Measurements from ENCODE around the gene MAGEB16. TPM values are rescaled to one million over a fixed set of nuclear protein-coding genes. Genes with fewer than 3 reads are reported as not detected.

MAGEB16 gene
- not detected for total RNA-seq

DNA sequence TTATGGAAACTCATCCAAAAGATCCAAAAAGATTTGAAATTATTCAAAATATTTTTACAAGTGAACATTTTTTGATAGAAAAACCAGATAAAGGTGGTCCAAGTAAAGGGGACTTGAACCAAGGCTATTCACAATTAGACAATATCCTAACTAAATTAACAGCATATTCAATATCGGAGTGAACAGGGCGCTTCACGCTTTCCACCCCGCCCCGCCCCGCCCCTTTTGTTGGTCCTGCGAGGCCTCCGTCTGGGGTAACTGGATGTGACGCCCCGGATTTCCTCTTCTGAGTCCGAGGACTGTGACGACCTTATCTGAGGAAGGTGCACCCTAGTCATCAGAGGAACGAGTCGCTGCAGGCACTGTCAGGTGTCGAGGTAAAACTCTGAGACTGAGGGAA, at the start of gene MAGEB16:
Gene MAGEB16, plus strand, starts transcription at position 301 of the 400 bp plus-strand sequence. CDS start 3,855 bp downstream, outside the sequence.
- no peak for ATAC-seq
- no peaks in the 10 kb centered on the region for H3K27me3 Mint-ChIP-seq
- no peak within 1 kb of the TSS for H3K4me3 Mint-ChIP-seq
- no peak for DNase-seq (ENCODE audit: low spot score)
- H3K4me1 Mint-ChIP-seq (ENCODE audit: low read depth in 2 of 2): no peaks in the 10 kb centered on the region
- no peaks in the 10 kb centered on the region for H3K36me3 Mint-ChIP-seq
- no peak within 1 kb of the TSS for H3K27ac Mint-ChIP-seq
- H3K9me3 Mint-ChIP-seq: no peaks in the 10 kb centered on the region

DNA sequence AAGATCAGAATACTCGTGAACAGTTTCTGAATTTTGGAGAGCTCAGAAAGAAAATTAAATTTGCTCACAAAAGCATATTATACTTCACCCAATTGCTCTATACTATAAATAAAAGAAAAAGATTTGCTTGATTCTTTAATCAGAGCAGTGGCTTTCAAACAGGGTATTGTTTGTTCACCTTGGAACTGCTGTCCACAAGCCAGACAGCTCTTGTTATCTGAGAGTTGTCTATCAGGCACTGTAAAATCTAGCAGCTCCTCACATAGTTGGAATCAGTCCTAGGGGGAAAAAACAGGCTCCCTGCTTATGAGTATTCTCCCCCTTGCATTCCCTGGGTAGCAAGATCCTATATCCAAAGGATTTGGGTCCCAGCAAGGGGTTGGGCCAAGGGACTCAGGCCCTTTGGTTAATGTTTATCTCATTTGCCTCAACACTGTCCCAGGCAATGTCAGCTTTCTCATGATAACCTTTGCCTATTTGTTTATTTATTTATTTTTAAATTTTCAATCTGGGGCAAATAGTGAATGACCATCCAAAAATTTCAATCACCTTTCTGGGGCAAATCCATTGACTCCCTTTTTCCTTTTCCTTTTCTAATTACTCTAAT, 24.1 kb upstream of the MAGEB16 start:
- H3K27me3 Mint-ChIP-seq: no peaks in the 10 kb centered on the region
- no peaks in the 10 kb centered on the region for H3K4me1 Mint-ChIP-seq (ENCODE audit: low read depth in 2 of 2)
- H3K4me3 Mint-ChIP-seq: no peak overlapping the region
- no peaks in the 10 kb centered on the region for H3K9me3 Mint-ChIP-seq
- H3K27ac Mint-ChIP-seq: no peak overlapping the region
- H3K36me3 Mint-ChIP-seq: no peaks in the 10 kb centered on the region
- DNase-seq (ENCODE audit: low spot score) (no peak), ATAC-seq (no peak)

DNA sequence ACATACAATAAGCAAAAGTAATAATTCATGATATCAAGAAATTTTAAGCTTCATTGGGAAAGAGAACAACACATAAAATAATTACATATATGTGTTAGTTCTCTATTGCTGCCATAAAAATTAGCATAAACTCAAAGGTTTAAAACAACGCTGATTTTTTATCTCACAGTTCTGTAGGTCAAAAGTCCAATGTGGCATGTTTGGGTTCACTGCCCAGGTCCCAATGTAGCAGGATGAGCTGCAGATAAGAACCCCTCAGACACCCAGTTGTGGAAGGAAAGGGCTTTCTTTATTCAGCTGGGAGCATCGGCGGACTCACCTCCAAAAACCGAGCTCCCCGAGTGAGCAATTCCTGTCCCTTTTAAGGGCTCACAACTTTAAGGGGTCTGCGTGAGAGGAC, 13.1 kb upstream of the MAGEB16 start:
- no peaks in the 10 kb centered on the region for H3K4me1 Mint-ChIP-seq (ENCODE audit: low read depth in 2 of 2)
- H3K4me3 Mint-ChIP-seq: no peak overlapping the region
- H3K9me3 Mint-ChIP-seq: no peaks in the 10 kb centered on the region
- no peaks in the 10 kb centered on the region for H3K27me3 Mint-ChIP-seq
- no peak for ATAC-seq
- H3K36me3 Mint-ChIP-seq: no peaks in the 10 kb centered on the region
- H3K27ac Mint-ChIP-seq: no peak overlapping the region
- DNase-seq (ENCODE audit: low spot score): no peak

DNA sequence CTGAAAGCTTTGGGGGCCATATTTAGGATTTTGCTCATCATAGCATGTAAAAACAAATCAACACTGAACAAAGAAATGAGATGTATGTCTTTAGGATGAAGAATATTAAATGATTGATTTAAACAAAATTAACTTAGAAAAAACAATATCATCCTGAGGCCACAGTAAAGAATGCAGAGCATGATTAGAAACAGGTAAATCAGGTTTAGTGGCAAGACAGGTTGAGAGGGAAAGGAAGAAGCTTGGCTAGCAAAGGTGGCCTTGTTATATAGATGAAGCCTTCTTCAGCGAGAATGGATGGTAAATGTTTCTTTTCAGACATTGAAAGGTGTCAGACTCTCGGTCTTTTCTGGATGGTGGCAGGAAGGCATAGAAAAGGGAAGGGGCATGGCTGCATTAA, 11.9 kb upstream of the MAGEB16 start:
- no peaks in the 10 kb centered on the region for H3K27me3 Mint-ChIP-seq
- DNase-seq (ENCODE audit: low spot score) (no peak), ATAC-seq (no peak)
- H3K9me3 Mint-ChIP-seq: no peaks in the 10 kb centered on the region
- H3K27ac Mint-ChIP-seq: no peak overlapping the region
- no peaks in the 10 kb centered on the region for H3K36me3 Mint-ChIP-seq
- H3K4me3 Mint-ChIP-seq: no peak overlapping the region
- H3K4me1 Mint-ChIP-seq (ENCODE audit: low read depth in 2 of 2): no peaks in the 10 kb centered on the region

DNA sequence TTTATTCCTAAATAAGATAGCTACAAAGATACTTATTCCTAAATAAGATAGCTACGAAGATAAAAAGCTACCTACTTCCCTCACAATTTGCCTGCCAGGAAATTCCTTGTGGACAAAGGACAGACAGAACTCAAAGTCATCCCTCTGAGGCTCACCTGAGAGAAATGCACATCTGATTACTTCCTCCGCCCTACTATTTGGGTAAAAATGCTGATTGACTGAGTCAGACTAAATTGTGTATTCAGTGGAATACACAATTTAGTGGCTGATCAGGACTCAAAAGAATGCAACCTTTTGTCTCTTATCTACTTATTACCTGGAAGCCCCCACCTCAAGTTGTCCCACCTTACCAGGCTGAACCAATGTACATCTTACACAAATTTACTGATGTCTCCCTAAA, 10.3 kb upstream of the MAGEB16 start:
- H3K4me3 Mint-ChIP-seq: no peak overlapping the region
- ATAC-seq: no peak
- H3K27me3 Mint-ChIP-seq: no peaks in the 10 kb centered on the region
- H3K36me3 Mint-ChIP-seq: no peaks in the 10 kb centered on the region
- DNase-seq (ENCODE audit: low spot score): no peak
- no peaks in the 10 kb centered on the region for H3K4me1 Mint-ChIP-seq (ENCODE audit: low read depth in 2 of 2)
- H3K27ac Mint-ChIP-seq: no peak overlapping the region
- no peaks in the 10 kb centered on the region for H3K9me3 Mint-ChIP-seq

DNA sequence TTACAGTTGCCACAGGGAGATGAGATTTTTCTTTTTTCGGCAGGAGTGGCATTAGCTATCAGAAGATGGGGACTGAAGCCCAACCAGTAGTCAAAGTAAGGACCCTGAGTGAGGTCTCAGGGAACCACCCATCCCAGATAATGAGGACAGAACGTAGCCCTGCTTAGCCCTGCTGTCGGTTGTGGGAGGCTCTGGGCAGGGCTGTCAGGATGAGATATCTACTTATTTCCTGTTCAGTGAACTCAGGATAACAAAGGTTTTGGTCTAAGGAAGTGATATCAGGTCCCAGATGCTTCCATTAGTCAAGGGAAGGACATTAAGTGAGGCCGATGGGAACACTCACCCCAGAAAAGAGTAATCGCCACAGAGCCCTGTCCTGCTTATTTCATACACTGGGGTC, 2.3 kb downstream of the MAGEB16 start:
- Mint-ChIP-seq H3K27ac (no peak overlapping the region), H3K36me3 (no peaks in the 10 kb centered on the region), H3K9me3 (peaks cover 2% of the 10 kb centered on the region), H3K27me3 (no peaks in the 10 kb centered on the region), H3K4me1 (ENCODE audit: low read depth in 2 of 2) (no peaks in the 10 kb centered on the region), H3K4me3 (no peak overlapping the region)
- DNase-seq (ENCODE audit: low spot score) (no peak), ATAC-seq (no peak)

DNA sequence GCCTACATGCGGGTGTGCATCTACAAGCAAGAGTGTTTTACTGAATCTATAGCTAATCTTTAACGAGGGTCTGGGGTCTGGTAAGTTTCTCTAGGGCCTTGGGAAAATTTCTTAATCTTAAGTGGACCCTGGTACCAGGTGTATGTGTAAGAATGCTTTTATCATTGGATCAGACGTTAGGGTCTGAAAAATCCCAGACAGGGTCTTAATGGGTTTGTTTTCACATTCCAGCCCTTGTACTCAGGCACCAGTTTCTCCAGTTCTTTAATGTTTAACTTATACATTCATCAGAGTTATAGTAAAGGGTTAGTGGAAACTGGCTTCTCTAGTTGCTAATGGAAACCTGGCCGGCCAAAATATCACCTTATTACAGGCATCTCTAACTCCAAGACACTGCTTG, 11.6 kb downstream of the MAGEB16 start:
- peaks cover 13% of the 10 kb centered on the region for H3K9me3 Mint-ChIP-seq
- H3K4me1 Mint-ChIP-seq (ENCODE audit: low read depth in 2 of 2): no peaks in the 10 kb centered on the region
- no peaks in the 10 kb centered on the region for H3K36me3 Mint-ChIP-seq
- ATAC-seq (no peak), DNase-seq (ENCODE audit: low spot score) (no peak)
- no peaks in the 10 kb centered on the region for H3K27me3 Mint-ChIP-seq
- no peak overlapping the region for H3K27ac Mint-ChIP-seq
- no peak overlapping the region for H3K4me3 Mint-ChIP-seq

DNA sequence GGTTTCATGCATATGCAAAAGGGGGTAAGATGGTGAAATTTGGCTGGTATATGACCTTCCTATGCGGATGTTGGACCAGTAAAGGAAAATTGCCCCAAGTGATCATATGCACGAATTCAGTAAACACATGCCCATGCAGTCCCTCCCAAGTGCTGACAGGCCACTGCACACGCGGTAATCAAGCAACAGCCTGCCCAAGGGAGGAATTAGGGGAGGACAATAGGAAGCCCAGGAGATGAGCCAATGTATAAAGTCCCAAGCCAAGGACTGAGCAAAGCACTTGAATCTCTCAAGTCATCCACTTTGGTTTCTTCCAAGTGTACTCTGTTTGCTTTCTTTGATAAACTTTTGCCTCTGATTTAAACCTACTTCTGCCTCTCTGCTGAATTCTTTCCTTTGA, 21.1 kb downstream of the MAGEB16 start:
- peaks cover 0 to 2% of the 10 kb centered on the region in 2 donors for H3K27me3 Mint-ChIP-seq
- peaks cover 3% of the 10 kb centered on the region for H3K9me3 Mint-ChIP-seq
- H3K27ac Mint-ChIP-seq: no peak overlapping the region
- no peaks in the 10 kb centered on the region for H3K36me3 Mint-ChIP-seq
- no peaks in the 10 kb centered on the region for H3K4me1 Mint-ChIP-seq (ENCODE audit: low read depth in 2 of 2)
- no peak for ATAC-seq
- H3K4me3 Mint-ChIP-seq: no peak overlapping the region
- no peak for DNase-seq (ENCODE audit: low spot score)

DNA sequence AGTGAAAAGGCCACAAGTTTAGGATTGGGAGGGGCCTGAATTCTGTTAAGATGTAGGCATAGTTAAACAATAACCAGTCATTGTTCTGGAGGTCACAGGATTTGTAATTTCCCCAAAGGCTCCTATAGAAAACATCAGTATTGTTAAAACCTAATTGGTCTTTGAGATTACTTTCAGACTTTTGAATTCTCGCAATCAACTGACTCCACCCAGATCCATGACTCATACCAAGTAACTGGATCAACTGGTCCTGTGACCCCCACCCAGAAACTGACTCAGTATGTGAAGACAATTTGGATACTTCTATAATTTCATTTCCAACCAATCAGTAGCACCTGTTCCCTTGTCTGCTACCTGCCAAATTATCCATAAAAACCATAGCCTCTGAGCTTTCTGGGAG, 28.4 kb downstream of the MAGEB16 start:
- peaks cover 8% of the 10 kb centered on the region for H3K9me3 Mint-ChIP-seq
- DNase-seq (ENCODE audit: low spot score): no peak
- H3K36me3 Mint-ChIP-seq: peaks cover under 1% of the 10 kb centered on the region
- ATAC-seq: no peak
- no peak overlapping the region for H3K27ac Mint-ChIP-seq
- peaks cover 0 to 2% of the 10 kb centered on the region in 2 donors for H3K27me3 Mint-ChIP-seq
- H3K4me1 Mint-ChIP-seq (ENCODE audit: low read depth in 2 of 2): no peaks in the 10 kb centered on the region
- H3K4me3 Mint-ChIP-seq: no peak overlapping the region

DNA sequence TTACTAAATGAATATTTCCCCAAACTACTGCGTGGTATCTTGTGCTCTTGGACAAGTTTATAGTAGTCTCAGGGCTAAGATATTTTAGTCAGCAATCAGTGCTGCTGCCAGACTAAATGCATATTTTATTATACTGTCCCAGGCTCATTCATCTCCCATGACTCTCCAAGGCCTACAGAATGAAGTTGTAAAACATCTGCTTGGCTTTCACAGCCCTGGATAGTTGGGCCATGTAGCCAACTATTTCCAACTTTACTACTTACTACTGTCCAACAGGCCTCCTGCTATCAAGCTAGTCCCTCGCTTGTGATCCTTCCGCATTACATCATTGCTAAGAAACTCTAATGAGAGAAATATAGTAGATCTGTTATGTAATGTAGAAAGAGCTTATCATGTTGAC, 31.4 kb downstream of the MAGEB16 start:
- ATAC-seq: no peak
- Mint-ChIP-seq H3K27ac (no peak overlapping the region), H3K4me3 (no peak overlapping the region), H3K27me3 (no peaks in the 10 kb centered on the region), H3K36me3 (peaks cover 8% of the 10 kb centered on the region), H3K4me1 (ENCODE audit: low read depth in 2 of 2) (no peaks in the 10 kb centered on the region), H3K9me3 (peaks cover 5% of the 10 kb centered on the region)
- DNase-seq (ENCODE audit: low spot score): no peak

DNA sequence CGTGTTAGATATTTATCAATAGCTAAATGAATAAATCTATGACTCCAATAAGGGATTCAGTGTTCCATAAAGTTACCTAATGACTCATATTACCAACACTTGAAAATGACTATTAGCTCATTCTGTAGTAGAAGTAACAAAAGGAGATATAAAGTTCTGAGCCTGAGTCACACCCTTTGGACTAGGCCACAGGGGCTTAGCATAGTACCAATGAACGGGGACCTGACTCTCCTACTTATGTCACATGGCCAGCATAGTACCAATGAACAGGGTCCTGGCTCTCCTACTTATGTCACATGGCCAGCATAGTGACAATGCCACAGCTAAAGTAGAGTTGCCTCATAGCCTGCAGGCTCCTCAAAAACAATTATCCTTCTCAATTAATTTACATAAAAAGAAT, 43.7 kb downstream of the MAGEB16 start:
- H3K27me3 Mint-ChIP-seq: no peaks in the 10 kb centered on the region
- ATAC-seq (no peak), DNase-seq (ENCODE audit: low spot score) (no peak)
- H3K9me3 Mint-ChIP-seq: peaks cover 5% of the 10 kb centered on the region
- no peak overlapping the region for H3K4me3 Mint-ChIP-seq
- no peak overlapping the region for H3K27ac Mint-ChIP-seq
- H3K4me1 Mint-ChIP-seq (ENCODE audit: low read depth in 2 of 2): no peaks in the 10 kb centered on the region
- no peaks in the 10 kb centered on the region for H3K36me3 Mint-ChIP-seq

DNA sequence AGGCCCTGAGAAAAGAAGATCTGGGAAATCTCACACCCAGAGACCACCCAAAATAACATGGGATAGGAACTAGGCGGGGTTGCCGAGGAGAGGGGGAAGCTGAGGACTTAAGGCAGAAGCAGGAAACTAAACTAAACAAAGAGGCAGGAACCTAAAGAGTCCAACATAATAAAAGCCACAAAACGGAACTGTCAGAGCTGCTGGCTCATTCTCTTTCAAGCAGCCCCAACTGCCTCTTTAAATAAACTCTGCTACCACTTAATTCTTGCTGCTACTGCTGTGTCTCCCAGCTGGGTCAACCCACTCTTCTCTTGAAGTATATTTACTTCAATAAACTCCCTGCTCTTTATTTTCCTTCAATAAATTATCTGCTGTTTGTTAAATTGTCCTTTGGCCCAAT, 44.5 kb downstream of the MAGEB16 start:
- no peak for ATAC-seq
- Mint-ChIP-seq H3K9me3 (peaks cover 5% of the 10 kb centered on the region), H3K4me1 (ENCODE audit: low read depth in 2 of 2) (no peaks in the 10 kb centered on the region), H3K4me3 (no peak overlapping the region), H3K36me3 (no peaks in the 10 kb centered on the region), H3K27ac (no peak overlapping the region), H3K27me3 (no peaks in the 10 kb centered on the region)
- no peak for DNase-seq (ENCODE audit: low spot score)

DNA sequence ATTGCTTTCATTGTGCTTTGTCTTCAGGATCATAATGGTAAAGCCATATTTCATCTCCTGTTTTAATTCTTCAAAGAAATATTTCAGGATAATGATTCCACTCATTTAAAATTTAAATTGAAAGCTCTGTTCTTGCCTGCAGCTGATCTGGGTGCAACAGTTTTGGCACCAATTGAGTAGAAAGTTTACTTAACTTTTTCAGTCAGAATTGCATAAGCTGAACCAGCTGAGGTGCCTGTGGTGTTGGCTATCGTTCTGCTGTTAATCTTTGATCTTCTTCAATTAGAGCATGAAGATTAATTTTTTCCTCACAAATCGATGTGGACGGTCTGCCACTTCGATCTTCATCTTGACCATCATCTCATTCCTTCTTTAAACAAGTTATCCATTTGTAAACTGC, 49.6 kb downstream of the MAGEB16 start:
- Mint-ChIP-seq H3K36me3 (no peaks in the 10 kb centered on the region), H3K9me3 (peaks cover 3% of the 10 kb centered on the region), H3K27me3 (no peaks in the 10 kb centered on the region), H3K4me3 (no peak overlapping the region), H3K27ac (no peak overlapping the region), H3K4me1 (ENCODE audit: low read depth in 2 of 2) (no peaks in the 10 kb centered on the region)
- ATAC-seq: no peak
- no peak for DNase-seq (ENCODE audit: low spot score)

Data from natural killer cell treated with Interleukin-12 subunit alpha and Interleukin-12 subunit beta and Interleukin-15 and Interleukin-18, amount 100 ng/mL, for 72 hours (primary cell).